Naive thymus-derived CD4-positive, alpha-beta T cell (primary cell): Measurements from ENCODE around the gene PRR15. TPM values are rescaled to one million over a fixed set of nuclear protein-coding genes. Genes with fewer than 3 reads are reported as not detected.

Source experiments
- ATAC-seq: fragments of 150-1000 bp; cut with Tn5 transposase; 2 replicates; pipeline ENCODE4 v1.10.0; 2021; ENCODE audit warnings: mild to moderate bottlenecking, moderate library complexity
- CTCF ChIA-PET: fragments of 350-600 bp; sonication (Branson Sonifier 250); formaldehyde crosslinking; loops from one replicate; lab custom pipeline; 2021; ENCODE audit warnings: antibody characterized with exemption; lab: Charles Lee
- POLR2A ChIA-PET: fragments of 350-600 bp; sonication (Branson Sonifier 250); formaldehyde crosslinking; loops from one replicate; lab custom pipeline; 2021; ENCODE audit warnings: antibody characterized with exemption, inconsistent platforms; lab: Charles Lee
- DNase-seq, 9 donors: peaks; one replicate each; pipeline versions ENCODE4 v3.0.0 to v3.0.0-alpha.2; 2020 to 2022; ENCODE audit warnings: mixed read lengths in 1 of 9
- H3K27ac ChIP-seq: one replicate; pipeline ENCODE4 v1.7.0; 2013; ENCODE audit warnings: mild to moderate bottlenecking, low read depth, low read length, moderate library complexity
- H3K27me3 ChIP-seq, 2 donors: one replicate each; pipeline ENCODE4 v1.7.0; 2013; ENCODE audit warnings: low read length in 2 of 2, mild to moderate bottlenecking in 2 of 2, moderate library complexity in 2 of 2; ENCODE audit not compliant: control insufficient read depth in 2 of 2, insufficient read depth in 2 of 2
- H3K36me3 ChIP-seq, 3 experiments: 1 replicate in 2 of 3; 2 replicates in 1 of 3; pipeline ENCODE4 v1.7.0; 2013; ENCODE audit warnings: low read length in 3 of 3, mild to moderate bottlenecking in 3 of 3, moderate library complexity in 1 of 3; ENCODE audit not compliant: insufficient read depth in 3 of 3, control insufficient read depth in 2 of 3
- H3K4me1 ChIP-seq, 2 donors: one replicate each; pipeline ENCODE4 v1.7.0; 2013; ENCODE audit warnings: low read length in 2 of 2, mild to moderate bottlenecking in 2 of 2, moderate library complexity in 1 of 2; ENCODE audit not compliant: control insufficient read depth in 2 of 2, insufficient read depth in 2 of 2
- H3K4me3 ChIP-seq: 2 replicates; pipeline ENCODE4 v1.7.0; 2013; ENCODE audit warnings: mild to moderate bottlenecking, low read length
- H3K9me3 ChIP-seq, 3 experiments: 1 replicate in 2 of 3; 2 replicates in 1 of 3; pipeline ENCODE4 v1.7.0; 2013; ENCODE audit warnings: low read length in 3 of 3; ENCODE audit not compliant: control insufficient read depth in 2 of 3
- H3K27ac Mint-ChIP-seq, 9 donors: one replicate each; pipeline ENCODE4 v1.8.0; 2020 to 2022; ENCODE audit warnings: mixed read lengths in 9 of 9, mild to moderate bottlenecking in 8 of 9, moderate library complexity in 5 of 9, inconsistent platforms in 2 of 9
- H3K27me3 Mint-ChIP-seq, 5 donors: one replicate each; pipeline ENCODE4 v1.8.0; 2021 to 2022; ENCODE audit warnings: mixed read lengths in 5 of 5, mild to moderate bottlenecking in 1 of 5
- H3K36me3 Mint-ChIP-seq, 5 donors: one replicate each; pipeline ENCODE4 v1.8.0; 2020 to 2022; ENCODE audit warnings: mixed read lengths in 5 of 5, mild to moderate bottlenecking in 3 of 5, inconsistent platforms in 1 of 5
- H3K4me1 Mint-ChIP-seq, 7 donors: one replicate each; pipeline ENCODE4 v1.8.0; 2020 to 2022; ENCODE audit warnings: mixed read lengths in 7 of 7, mild to moderate bottlenecking in 3 of 7, inconsistent platforms in 1 of 7
- H3K4me3 Mint-ChIP-seq, 10 donors: one replicate each; pipeline ENCODE4 v1.8.0; 2020 to 2022; ENCODE audit warnings: mild to moderate bottlenecking in 10 of 10, mixed read lengths in 10 of 10, moderate library complexity in 6 of 10, inconsistent platforms in 2 of 10
- H3K9me3 Mint-ChIP-seq, 11 donors: one replicate each; pipeline ENCODE4 v1.8.0; 2020 to 2022; ENCODE audit warnings: mixed read lengths in 11 of 11, mild to moderate bottlenecking in 4 of 11, inconsistent platforms in 1 of 11, moderate library complexity in 1 of 11
- intact Hi-C, 2 donors: fragments of 100-400 bp; cut with micrococcal nuclease; formaldehyde crosslinking; loops; one replicate each; pipeline ENCODE4 v1.15.1; 2023
- polyA plus RNA-seq, 2 donors: library from polyadenylated mRNA; unstranded; fragments of 300-500 nt; fragmentation: Illumina TruSeq; gene quantifications; one replicate each; pipeline ENCODE4 v1.2.3, GENCODE V29; 2021
- total RNA-seq, 6 experiments: library from RNA in 5 of 6; stranded (reverse) in 5 of 6; gene quantifications; 1 replicate in 5 of 6; 2 replicates in 1 of 6; pipeline ENCODE4 v1.2.3 and lab custom pipeline; 2021 to 2026

Gene PRR15
- total and polyA plus RNA-seq, 7 experiments from 2014 or later: not detected

GRCh38 chr7:29597266-29597665 lies 33.6 kb downstream of the PRR15 start:
- Mint-ChIP-seq H3K36me3 (no peaks in the 10 kb centered on the region), H3K9me3 (peaks cover 0 to 3% (median 0%) of the 10 kb centered on the region in 11 donors), H3K4me1 (no peaks in the 10 kb centered on the region), H3K4me3 (no peak overlapping the region), H3K27ac (no peak overlapping the region), H3K27me3 (peaks cover 0 to 11% (median 4%) of the 10 kb centered on the region in 5 donors)
- ATAC-seq (no peak), DNase-seq (no peak)
- Histone ChIP-seq H3K4me3 (no peak overlapping the region), H3K27ac (no peak overlapping the region), H3K9me3 (no peaks in the 10 kb centered on the region), H3K4me1 (no peaks in the 10 kb centered on the region), H3K27me3 (no peaks in the 10 kb centered on the region), H3K36me3 (no peaks in the 10 kb centered on the region)
- ChIA-PET CTCF (no interaction called here), POLR2A (no interaction called here)
- intact Hi-C loops: no loop called here

GRCh38 chr7:29598137-29598536 lies 34.5 kb downstream of the PRR15 start:
- peaks cover 0 to 11% (median 8%) of the 10 kb centered on the region in 5 donors for H3K27me3 Mint-ChIP-seq
- no peaks in the 10 kb centered on the region for H3K27me3 ChIP-seq
- H3K27ac Mint-ChIP-seq: no peak overlapping the region
- H3K4me1 ChIP-seq: no peaks in the 10 kb centered on the region
- ChIA-PET CTCF (no interaction called here), POLR2A (no interaction called here)
- no peaks in the 10 kb centered on the region for H3K36me3 Mint-ChIP-seq
- H3K4me3 Mint-ChIP-seq: no peak overlapping the region
- H3K27ac ChIP-seq: no peak overlapping the region
- no peaks in the 10 kb centered on the region for H3K36me3 ChIP-seq
- peaks cover 0 to 3% (median 0%) of the 10 kb centered on the region in 11 donors for H3K9me3 Mint-ChIP-seq
- no peaks in the 10 kb centered on the region for H3K9me3 ChIP-seq
- H3K4me1 Mint-ChIP-seq: no peaks in the 10 kb centered on the region
- no peak for ATAC-seq
- no peak overlapping the region for H3K4me3 ChIP-seq
- no peak for DNase-seq
- intact Hi-C loops: no loop called here

DNA sequence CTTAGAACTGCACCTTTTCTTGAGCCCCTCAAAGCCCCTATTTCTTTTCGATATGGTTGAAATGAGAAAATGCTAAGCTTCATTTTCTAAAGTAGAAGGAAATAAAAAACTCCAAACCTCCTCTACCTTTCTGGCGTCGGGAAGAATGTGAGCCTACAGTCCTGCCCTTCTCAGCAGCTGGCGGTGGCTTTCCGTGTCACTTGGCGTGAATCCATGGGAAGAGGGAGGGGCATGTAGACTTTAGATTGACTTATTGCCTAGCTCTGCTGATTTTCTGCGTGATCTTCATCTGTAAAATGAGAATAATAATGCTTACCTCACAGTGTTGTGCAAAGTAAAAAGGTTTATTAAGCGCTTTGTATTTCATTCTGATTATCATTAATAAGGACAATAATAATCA lies 35.0 kb downstream of the PRR15 start:
- Mint-ChIP-seq H3K9me3 (peaks cover 0 to 3% (median 0%) of the 10 kb centered on the region in 11 donors), H3K4me1 (no peaks in the 10 kb centered on the region), H3K36me3 (no peaks in the 10 kb centered on the region), H3K27ac (no peak overlapping the region), H3K27me3 (peaks cover 0 to 11% (median 8%) of the 10 kb centered on the region in 5 donors), H3K4me3 (no peak overlapping the region)
- no peaks in the 10 kb centered on the region for H3K4me1 ChIP-seq
- H3K4me3 ChIP-seq: no peak overlapping the region
- intact Hi-C loops: no loop called here
- no peak overlapping the region for H3K27ac ChIP-seq
- DNase-seq (no peak), ATAC-seq (no peak)
- no peaks in the 10 kb centered on the region for H3K36me3 ChIP-seq
- H3K27me3 ChIP-seq: no peaks in the 10 kb centered on the region
- ChIA-PET CTCF (no interaction called here), POLR2A (no interaction called here)
- H3K9me3 ChIP-seq: no peaks in the 10 kb centered on the region

DNA sequence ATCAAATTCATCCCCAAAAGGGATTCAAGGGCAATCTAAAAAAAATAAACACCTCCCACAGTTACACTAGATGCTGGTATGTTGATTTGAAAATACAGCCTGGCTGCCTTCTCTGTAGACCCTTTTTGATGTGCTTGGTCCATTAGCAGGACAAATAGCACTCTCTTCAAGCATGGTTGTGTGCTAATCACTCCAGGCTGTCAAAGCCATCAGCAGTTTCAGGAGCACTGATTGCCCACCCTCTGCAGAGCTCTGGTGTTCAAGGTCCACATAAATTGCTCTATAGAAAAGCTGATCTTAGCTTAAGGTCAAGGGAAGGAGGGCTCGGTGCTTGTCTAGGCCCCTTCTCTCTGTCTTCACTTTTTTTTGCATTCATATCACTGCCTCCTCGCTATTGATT lies 35.4 kb downstream of the PRR15 start:
- POLR2A ChIA-PET: no interaction called here
- H3K4me3 ChIP-seq: no peak overlapping the region
- intact Hi-C loops: no loop called here
- no peaks in the 10 kb centered on the region for H3K27me3 ChIP-seq
- H3K36me3 ChIP-seq: no peaks in the 10 kb centered on the region
- Mint-ChIP-seq H3K9me3 (peaks cover 0 to 3% (median 0%) of the 10 kb centered on the region in 11 donors), H3K4me3 (no peak overlapping the region), H3K27ac (no peak overlapping the region), H3K36me3 (no peaks in the 10 kb centered on the region), H3K27me3 (peaks cover 0 to 11% (median 8%) of the 10 kb centered on the region in 5 donors), H3K4me1 (no peaks in the 10 kb centered on the region)
- DNase-seq (no peak), ATAC-seq (no peak)
- no peak overlapping the region for H3K27ac ChIP-seq
- CTCF ChIA-PET: no interaction called here
- no peaks in the 10 kb centered on the region for H3K4me1 ChIP-seq
- no peaks in the 10 kb centered on the region for H3K9me3 ChIP-seq

- Histone ChIP-seq H3K4me3 (no peak overlapping the region), H3K4me1 (no peaks in the 10 kb centered on the region), H3K9me3 (no peaks in the 10 kb centered on the region), H3K36me3 (no peaks in the 10 kb centered on the region), H3K27me3 (no peaks in the 10 kb centered on the region), H3K27ac (no peak overlapping the region)
- CTCF ChIA-PET: no interaction called here
- no peak overlapping the region for H3K27ac Mint-ChIP-seq
- ATAC-seq: no peak
- intact Hi-C loops: no loop called here
- no peak overlapping the region for H3K4me3 Mint-ChIP-seq
- DNase-seq: no peak
- peaks cover 0 to 6% (median 2%) of the 10 kb centered on the region in 11 donors for H3K9me3 Mint-ChIP-seq
- H3K4me1 Mint-ChIP-seq: no peaks in the 10 kb centered on the region
- peaks cover 0 to 15% (median 7%) of the 10 kb centered on the region in 5 donors for H3K27me3 Mint-ChIP-seq
- POLR2A ChIA-PET: no interaction called here
- H3K36me3 Mint-ChIP-seq: no peaks in the 10 kb centered on the region
These were observed 37.0 kb downstream of the PRR15 start for GRCh38 chr7:29600661-29601060.

- no peak for ATAC-seq
These were observed 40.4 kb downstream of the PRR15 start for GRCh38 chr7:29604052-29604451.

GRCh38 chr7:29604702-29605101 lies 41.1 kb downstream of the PRR15 start:
- intact Hi-C loops: no loop called here
- no peak overlapping the region for H3K4me3 ChIP-seq
- Mint-ChIP-seq H3K4me3 (no peak overlapping the region), H3K9me3 (peaks cover 0 to 6% (median 2%) of the 10 kb centered on the region in 11 donors), H3K4me1 (no peaks in the 10 kb centered on the region), H3K36me3 (no peaks in the 10 kb centered on the region), H3K27ac (no peak overlapping the region), H3K27me3 (peaks cover 0 to 20% (median 11%) of the 10 kb centered on the region in 5 donors)
- CTCF ChIA-PET: no interaction called here
- POLR2A ChIA-PET: no interaction called here
- DNase-seq: no peak
- H3K27me3 ChIP-seq: no peaks in the 10 kb centered on the region
- H3K9me3 ChIP-seq: no peaks in the 10 kb centered on the region
- no peak overlapping the region for H3K27ac ChIP-seq
- ATAC-seq: no peak
- H3K4me1 ChIP-seq: no peaks in the 10 kb centered on the region
- H3K36me3 ChIP-seq: no peaks in the 10 kb centered on the region

More at GRCh38 chr7:29604052-29604451, 40.4 kb downstream of the PRR15 start:
- no peak overlapping the region for H3K4me3 Mint-ChIP-seq
- peak overlapping the region in 1 of 9 donors; percentile 1 for H3K27ac Mint-ChIP-seq
- no peaks in the 10 kb centered on the region for H3K36me3 Mint-ChIP-seq
- H3K4me1 Mint-ChIP-seq: no peaks in the 10 kb centered on the region
- no peak overlapping the region for H3K4me3 ChIP-seq
- H3K9me3 ChIP-seq: no peaks in the 10 kb centered on the region
- no peaks in the 10 kb centered on the region for H3K4me1 ChIP-seq
- POLR2A ChIA-PET: no interaction called here
- H3K36me3 ChIP-seq: no peaks in the 10 kb centered on the region
- intact Hi-C loops: no loop called here
- peaks cover 0 to 15% (median 12%) of the 10 kb centered on the region in 5 donors for H3K27me3 Mint-ChIP-seq
- no peak for DNase-seq
- no peaks in the 10 kb centered on the region for H3K27me3 ChIP-seq
- H3K9me3 Mint-ChIP-seq: peaks cover 0 to 6% (median 2%) of the 10 kb centered on the region in 11 donors
- CTCF ChIA-PET: no interaction called here
- H3K27ac ChIP-seq: no peak overlapping the region
